Gastrocnemius medialis (tissue), 4 donors: ENCODE measurements around the gene UBN2. TPM values are rescaled to one million over a fixed set of nuclear protein-coding genes. Genes with fewer than 3 reads are reported as not detected.
A peak's percentile ranks its signal among the peaks of the same experiment; 100 is the strongest.

ENCODE experiments used
- ATAC-seq, 2 donors: fragments of 150-250 bp; one replicate each; pipeline ENCODE4 v1.9.1; 2016
- DNase-seq, 2 donors: peaks; one replicate each; pipeline ENCODE4 v3.0.0-alpha.2; 2019
- H3K27ac ChIP-seq, 4 donors: fragments of 200-600 bp; sonication (generic); 1 replicate in 1 of 4; 2 replicates in 3 of 4; pipeline ENCODE4 v1.5.1; 2016 to 2018; ENCODE audit warnings: mild to moderate bottlenecking in 2 of 4, moderate library complexity in 1 of 4
- H3K27me3 ChIP-seq, 3 donors: fragments of 200-600 bp; sonication (generic) in 2 of 3; 1 replicate in 1 of 3; 2 replicates in 2 of 3; pipeline versions ENCODE4 v1.5.1 to v1.6.0; 2016 to 2019; ENCODE audit warnings: mild to moderate bottlenecking in 1 of 3, moderate library complexity in 1 of 3
- H3K36me3 ChIP-seq, 2 donors: fragments of 200-600 bp; sonication (generic) in 1 of 2; one replicate each; pipeline ENCODE4 v1.5.1; 2017 to 2018
- H3K4me1 ChIP-seq, 2 donors: fragments of 200-600 bp; sonication (generic) in 1 of 2; one replicate each; pipeline ENCODE4 v1.5.1; 2016 to 2017; ENCODE audit warnings: mild to moderate bottlenecking in 2 of 2
- H3K4me3 ChIP-seq, 4 donors: fragments of 200-600 bp; sonication (generic) in 3 of 4; 1 replicate in 1 of 4; 2 replicates in 3 of 4; pipeline ENCODE4 v1.5.1; 2016 to 2019; ENCODE audit warnings: mild to moderate bottlenecking in 2 of 4
- H3K9me3 ChIP-seq, 3 donors: fragments of 200-600 bp; sonication (generic) in 2 of 3; 1 replicate in 1 of 3; 2 replicates in 2 of 3; pipeline ENCODE4 v1.5.1; 2016 to 2019
- CTCF ChIP-seq, 5 experiments: fragments of 450-650 bp in 3 of 5; fragments of 200-600 bp in 2 of 5; sonication (generic) in 2 of 5; IDR thresholded peaks in 4 of 5; conservative IDR thresholded peaks in 1 of 5; 1 replicate in 4 of 5; 2 replicates in 1 of 5; pipeline ENCODE4 v1.5.1; 2016 to 2019; ENCODE audit warnings: antibody characterized with exemption in 5 of 5, mild to moderate bottlenecking in 3 of 5, moderate library complexity in 3 of 5
- POLR2A ChIP-seq, 2 donors: fragments of 450-650 bp; IDR thresholded peaks; one replicate each; pipeline ENCODE4 v1.6.1; 2017; ENCODE audit warnings: antibody characterized with exemption in 2 of 2, mild to moderate bottlenecking in 2 of 2, moderate library complexity in 2 of 2
- in situ Hi-C, 4 donors: fragments of 200-750 bp; cut with MboI; loops; one replicate each; pipeline versions ENCODE4 v1.15.0 to v1.8.0; 2017; ENCODE audit warnings: low sequenced_read_pairs in 4 of 4
- intact Hi-C: fragments of 100-400 bp; cut with DNase I; formaldehyde crosslinking; loops from one replicate; pipeline ENCODE4 v1.15.1; 2023; ENCODE audit warnings: low total_unique reads
- total RNA-seq, 4 donors: library from RNA; depleted of rRNA; stranded (reverse); fragments of >200 nt; gene quantifications; one replicate each; pipeline versions ENCODE4 v1.1.0 to v1.2.3, GENCODE V29; 2016

Gene UBN2
- total RNA-seq, 4 donors from 2014 or later: 12.0 to 24.8 (median 17.2) TPM

- Histone ChIP-seq H3K36me3 (peaks cover 0 to 10% of the 10 kb centered on the region in 2 donors), H3K9me3 (no peaks in the 10 kb centered on the region), H3K4me1 (peaks cover 46 to 55% of the 10 kb centered on the region in 2 donors), H3K27me3 (no peaks in the 10 kb centered on the region), H3K4me3 (peak overlapping the region; percentile 69 to 98 (median 82)), H3K27ac (peak overlapping the region; percentile 21 to 98 (median 86))
- DNase-seq: no peak
- no peak for ATAC-seq
- intact Hi-C loops: loop anchor here (5.0 kb wide), 1 partner anchor 124 kb away; the partner anchor contains the start of gene LUC7L2
- in situ Hi-C loops: loop anchor here in 1 of 4 donors (25.0 kb wide), 1 partner anchor 504 kb away; no protein-coding TSS in a partner anchor
- TF ChIP-seq POLR2A (IDR thresholded peaks at IDR 0.05): no peak
- TF ChIP-seq CTCF (IDR thresholded peaks at IDR 0.05 in 4 of 5, conservative IDR thresholded peaks at IDR 0.05 in 1 of 5): no peak
These were observed 1.9 kb downstream of the UBN2 start for GRCh38 chr7:139232904-139233303.

- Histone ChIP-seq H3K36me3 (peaks cover 0 to 53% of the 10 kb centered on the region in 2 donors), H3K27ac (peak overlapping the region; percentile 80 to 89 (median 82)), H3K27me3 (no peaks in the 10 kb centered on the region), H3K4me3 (no peak overlapping the region), H3K4me1 (peaks cover 32 to 35% of the 10 kb centered on the region in 2 donors), H3K9me3 (no peaks in the 10 kb centered on the region)
- no peak for ATAC-seq
- in situ Hi-C loops: loop anchor here in 1 of 4 donors (25.0 kb wide), 1 partner anchor 496 kb away; no protein-coding TSS in a partner anchor
- no peak for DNase-seq
- no peak for TF ChIP-seq POLR2A (IDR thresholded peaks at IDR 0.05)
- TF ChIP-seq CTCF (IDR thresholded peaks at IDR 0.05 in 4 of 5, conservative IDR thresholded peaks at IDR 0.05 in 1 of 5): no peak
- intact Hi-C loops: no loop called here
These were observed 10.2 kb downstream of the UBN2 start for GRCh38 chr7:139241258-139241657.

- intact Hi-C loops (no loop called here), in situ Hi-C loops (loop anchor here in 1 of 4 donors (25.0 kb wide), 1 partner anchor 494 kb away; no protein-coding TSS in a partner anchor)
- peaks cover 34 to 37% of the 10 kb centered on the region in 2 donors for H3K4me1 ChIP-seq
- no peaks in the 10 kb centered on the region for H3K9me3 ChIP-seq
- H3K27me3 ChIP-seq: no peaks in the 10 kb centered on the region
- ATAC-seq (peak; percentile 80 to 88), DNase-seq (peak; percentile 24 to 30)
- TF ChIP-seq CTCF (IDR thresholded peaks at IDR 0.05 in 4 of 5, conservative IDR thresholded peaks at IDR 0.05 in 1 of 5): no peak
- TF ChIP-seq POLR2A (IDR thresholded peaks at IDR 0.05): peak in 1 of 2 donors; percentile 22
- H3K36me3 ChIP-seq: peaks cover 0 to 43% of the 10 kb centered on the region in 2 donors
- peak overlapping the region; percentile 80 to 89 (median 82) for H3K27ac ChIP-seq
- no peak overlapping the region for H3K4me3 ChIP-seq
These were observed 11.8 kb downstream of the UBN2 start for GRCh38 chr7:139242741-139243281.

- Histone ChIP-seq H3K36me3 (peaks cover 0 to 25% of the 10 kb centered on the region in 2 donors), H3K27me3 (no peaks in the 10 kb centered on the region), H3K9me3 (no peaks in the 10 kb centered on the region), H3K4me1 (peaks cover 37 to 41% of the 10 kb centered on the region in 2 donors), H3K27ac (peak overlapping the region; percentile 80 to 89 (median 83)), H3K4me3 (no peak overlapping the region)
- intact Hi-C loops (loop anchor here (2.0 to 5.0 kb wide), 2 partner anchors 97 to 113 kb away; partner anchors contain the start of genes FMC1 and LUC7L2), in situ Hi-C loops (loop anchor here in 1 of 4 donors (25.0 kb wide), 1 partner anchor 492 kb away; no protein-coding TSS in a partner anchor)
- ATAC-seq: no peak
- no peak for DNase-seq
- TF ChIP-seq POLR2A (IDR thresholded peaks at IDR 0.05) (no peak), CTCF (IDR thresholded peaks at IDR 0.05 in 4 of 5, conservative IDR thresholded peaks at IDR 0.05 in 1 of 5) (no peak)
These were observed 14.4 kb downstream of the UBN2 start for GRCh38 chr7:139245401-139245800.
